ENCODE measurements around the gene RAF1.
"Not testable (repeated sequence)": the region's sequence is repeated elsewhere in the genome, so short reads cannot be mapped to it uniquely, and the experiment has no call there.

RAF1 gene

DNA sequence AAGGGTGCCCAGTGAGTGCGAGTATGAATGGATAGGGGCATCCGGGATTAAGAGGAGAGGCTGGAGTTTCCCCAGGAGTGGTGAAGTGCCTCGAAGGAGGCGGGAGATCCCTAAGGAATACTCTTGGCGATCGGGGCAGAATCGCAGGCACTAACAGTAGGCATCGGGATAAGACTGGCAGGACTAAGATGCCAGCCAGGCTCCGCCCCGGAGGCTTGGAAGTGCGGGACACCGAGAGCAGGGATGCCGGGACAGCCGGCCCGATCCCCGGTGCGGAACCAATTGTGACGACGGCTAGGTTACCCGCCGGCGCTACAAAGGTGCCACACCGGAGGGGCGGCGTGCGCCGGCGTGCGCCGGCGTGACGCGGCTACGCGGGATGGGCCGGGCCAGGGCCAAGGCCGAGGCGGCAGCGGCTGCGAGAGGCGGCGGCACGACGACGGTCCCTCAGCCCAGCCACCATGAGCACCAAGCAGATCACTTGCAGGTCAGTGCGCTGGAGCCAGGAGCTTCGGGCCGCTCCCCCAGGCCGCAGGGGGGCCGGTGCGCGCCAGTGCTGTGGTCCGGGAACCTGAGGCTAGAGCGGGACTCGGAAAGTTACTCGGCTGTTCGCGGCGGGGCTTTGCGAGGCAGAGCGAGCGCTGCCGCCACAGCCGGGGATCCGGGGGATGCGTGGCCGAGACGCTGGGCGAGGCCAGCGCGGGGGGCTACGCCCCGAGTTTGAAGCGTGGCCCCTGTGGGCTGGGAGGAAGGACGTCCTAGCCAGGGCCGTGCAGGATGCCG, 107.0 kb downstream of the RAF1 start, which contains the start of gene MKRN2:
Gene MKRN2 (plus strand): TSS at position 398 of the 783 bp plus-strand sequence. CDS start 64 bp downstream, at position 462.
- peak; percentile 89 for DNase-seq

DNA sequence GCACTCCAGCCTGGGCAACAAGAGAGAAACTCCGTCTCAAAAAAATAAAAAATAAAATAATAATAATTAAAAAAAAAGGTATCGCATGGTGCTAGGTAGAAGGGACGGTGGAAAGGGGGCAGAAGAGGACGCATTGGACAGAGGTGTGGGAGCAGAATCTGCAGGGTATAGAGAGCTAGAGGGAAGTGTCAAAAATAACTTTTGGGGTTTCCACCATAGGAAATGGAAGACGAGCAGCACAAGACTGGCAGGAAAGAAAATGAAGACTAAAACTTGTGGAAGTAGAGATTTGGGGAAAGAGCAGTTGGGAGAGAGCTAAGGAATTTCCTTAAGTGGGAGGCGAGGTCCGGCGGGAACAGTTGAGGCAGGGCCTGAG, 107.6 kb downstream of the RAF1 start:
- DNase-seq, result no peak

DNA sequence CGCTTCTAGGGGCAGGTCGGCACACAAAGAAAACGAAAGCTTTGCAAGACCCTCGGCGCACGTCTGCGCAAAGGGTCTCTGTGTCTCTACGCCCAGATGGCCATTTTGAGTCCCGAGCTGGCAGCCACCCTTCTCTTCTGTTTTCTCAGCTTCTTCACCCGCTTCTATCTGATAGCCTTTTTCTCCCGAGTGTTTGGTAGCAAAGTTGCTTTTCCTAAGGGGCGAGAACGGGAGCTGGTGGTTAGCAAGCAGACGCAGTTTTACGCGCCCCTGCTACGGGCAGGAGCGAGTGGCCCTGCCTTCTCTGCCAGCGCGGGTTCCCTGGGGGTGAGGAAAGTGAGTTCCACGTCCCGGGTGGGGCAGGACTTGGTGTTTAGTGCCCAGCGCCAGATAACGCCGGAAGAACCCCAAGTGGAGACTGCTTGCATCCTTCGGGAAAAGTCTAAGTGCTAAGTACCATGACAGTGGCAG, 110.0 kb downstream of the RAF1 start:
- no peak for DNase-seq

DNA sequence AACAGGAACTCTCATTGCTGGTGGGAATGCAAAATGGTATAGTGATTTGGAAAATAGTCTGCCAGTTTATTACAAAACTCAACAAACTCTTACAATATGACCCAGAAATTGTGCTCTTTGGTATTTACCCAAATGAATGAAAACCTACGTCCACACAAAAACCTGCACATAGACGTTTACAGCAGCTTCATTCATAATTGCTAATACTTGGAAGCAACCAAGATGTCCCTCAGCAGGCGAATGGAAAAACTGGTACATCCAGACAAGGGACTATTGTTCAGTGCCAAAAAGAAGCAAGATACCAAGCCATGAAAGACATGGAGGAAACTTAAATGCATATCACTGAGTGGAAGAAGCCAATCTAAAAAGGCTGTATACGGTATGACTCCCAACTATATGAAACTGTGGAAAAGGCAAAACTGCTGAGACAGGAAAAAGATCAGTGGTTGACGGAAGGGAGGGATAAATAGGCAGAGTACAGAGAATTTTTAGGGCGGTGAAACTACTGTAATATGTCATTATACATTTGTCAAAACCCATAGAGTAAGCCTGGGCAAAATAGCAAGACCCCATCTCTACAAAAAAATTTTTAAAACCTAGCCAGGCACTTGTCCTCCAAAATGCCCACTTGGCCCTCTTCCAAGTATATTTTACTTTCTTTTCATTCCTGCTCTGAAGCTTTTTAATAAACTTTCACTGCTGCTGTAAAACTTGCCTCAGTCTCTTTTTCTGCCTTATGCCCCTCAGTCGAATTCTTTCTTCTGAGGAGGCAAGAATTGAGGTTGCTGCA, 113.8 kb downstream of the RAF1 start:
- DNase-seq, result no peak

DNA sequence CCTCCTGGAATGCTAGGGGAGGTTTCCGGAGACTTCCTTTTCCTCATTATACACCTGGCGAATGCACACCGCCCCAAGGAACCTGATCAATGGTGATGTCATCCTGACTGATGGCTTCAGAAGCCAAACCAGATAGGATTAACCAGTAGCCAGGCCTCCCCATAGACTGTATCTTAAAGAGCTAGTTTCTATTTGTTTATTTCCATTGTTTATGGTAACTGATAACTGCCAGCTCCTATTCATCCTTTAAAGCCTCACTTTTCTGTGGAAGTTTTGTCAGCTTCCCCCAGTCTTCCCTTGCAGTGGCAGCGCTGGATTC, 118.5 kb downstream of the RAF1 start, which contains the start of gene MKRN2OS:
Gene MKRN2OS (minus strand): TSS at position 27 of the 319 bp plus-strand sequence. CDS start 35 bp downstream, outside the sequence.
- DNase-seq, result no peak

DNA sequence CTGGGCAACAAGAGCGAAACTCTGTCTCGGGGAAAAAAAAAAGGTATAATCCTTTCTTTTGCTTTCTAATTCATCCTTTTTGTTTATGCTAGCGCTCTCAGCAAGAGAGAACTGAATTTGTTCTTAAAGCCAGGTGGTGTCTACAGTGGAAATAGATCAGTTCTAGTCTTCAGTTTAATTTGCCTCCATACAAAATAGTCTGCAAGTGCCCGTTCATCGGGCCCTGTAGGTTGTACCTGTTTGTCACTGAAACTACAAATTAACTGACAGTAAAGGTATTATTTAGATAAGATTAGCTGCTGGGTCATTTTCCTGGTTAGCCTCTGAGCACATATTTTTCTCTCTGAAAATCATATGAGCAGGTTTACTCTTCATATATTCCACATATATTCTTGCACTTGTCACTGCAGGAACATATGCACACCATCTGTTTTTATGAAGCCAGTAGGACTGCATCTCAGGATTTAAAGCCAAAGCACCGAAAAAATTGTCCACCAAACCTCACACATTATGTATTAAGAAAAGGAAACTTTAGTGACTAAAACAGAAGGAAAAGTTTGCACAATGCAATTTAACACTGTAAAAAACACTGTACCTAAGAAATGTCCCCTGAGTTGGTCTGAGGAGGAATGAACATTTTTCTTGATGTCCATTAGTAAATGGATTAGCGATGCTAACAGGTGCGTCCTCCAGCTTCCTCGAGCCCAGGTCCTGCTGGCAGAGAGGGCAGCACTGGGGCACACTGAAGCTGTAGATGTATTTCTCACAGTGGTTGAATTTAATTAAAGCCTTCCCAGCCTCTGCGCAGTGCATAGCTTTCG, 119.1 kb downstream of the RAF1 start:
- no peak for DNase-seq

DNA sequence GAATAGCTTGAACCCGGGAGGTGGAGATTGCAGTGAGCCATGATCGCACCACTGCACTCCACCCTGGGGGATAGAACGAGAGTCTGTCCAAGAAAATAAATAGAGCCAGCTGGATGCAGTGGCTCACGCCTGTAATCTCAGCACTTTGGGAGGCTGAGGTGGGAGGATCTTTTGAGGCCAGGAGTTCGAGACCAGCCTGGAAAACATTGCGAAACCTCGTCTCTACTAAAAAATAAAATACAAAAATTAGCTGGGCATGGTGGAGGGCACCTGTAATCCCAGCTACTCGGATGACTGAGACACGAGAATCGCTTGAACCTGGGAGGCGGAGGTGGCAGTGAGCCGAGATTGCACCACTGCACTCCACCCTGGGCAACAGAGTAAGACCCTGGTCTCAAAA, 120.4 kb downstream of the RAF1 start:
- not testable (repeated sequence) for DNase-seq

DNA sequence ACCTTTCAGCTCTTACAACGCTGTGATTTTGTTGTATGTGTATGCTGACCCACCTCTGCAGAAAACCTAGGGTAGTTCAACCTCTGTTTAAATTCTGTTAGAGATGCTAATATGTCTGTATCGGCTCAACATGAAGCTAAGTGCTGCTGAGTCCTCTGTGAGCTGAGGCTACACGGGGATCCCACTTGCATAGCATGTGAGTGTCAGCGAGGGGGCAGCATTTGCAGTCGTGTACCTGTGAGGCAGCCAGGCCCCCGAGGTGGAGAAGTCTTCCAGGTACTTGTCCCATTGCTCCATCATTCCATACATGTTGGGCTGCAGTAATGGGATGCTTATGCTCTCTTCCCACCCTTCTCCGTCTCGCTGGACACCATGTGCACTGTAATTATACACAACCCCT, 122.3 kb downstream of the RAF1 start:
- DNase-seq, result peak; percentile 15

DNA sequence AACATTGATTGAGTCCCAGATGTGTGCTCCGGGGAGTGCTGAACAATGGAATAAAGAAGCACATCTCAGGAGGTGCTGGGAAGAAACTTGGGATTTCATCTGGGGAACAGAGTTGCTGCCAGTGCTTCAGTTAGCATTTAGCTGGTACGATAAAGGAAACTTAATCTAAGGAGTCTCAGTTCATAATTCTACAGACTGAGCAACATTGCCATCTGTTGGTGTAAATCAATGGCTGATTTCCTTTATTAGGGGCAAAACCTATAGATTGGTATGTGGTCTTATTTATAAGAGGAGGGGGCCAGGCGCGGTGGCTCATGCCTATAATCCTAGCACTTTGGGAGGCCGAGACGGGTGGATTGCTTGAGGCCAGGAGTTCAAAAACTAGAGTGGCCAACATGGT, 127.5 kb downstream of the RAF1 start:
- DNase-seq, result no peak

All from activated CD4-positive, alpha-beta T cell treated with anti-CD3 and anti-CD28 coated beads for 48 hours (primary cell).